SK-N-DZ (cell line): ENCODE measurements around the gene ATXN2.
"Not testable (repeated sequence)": the region's sequence is repeated elsewhere in the genome, so short reads cannot be mapped to it uniquely, and the experiment has no call there.

ENCODE experiments used
- DNase-seq: peaks from one replicate; pipeline ENCODE4 v3.0.0-alpha.2; 2015; ENCODE audit warnings: low spot score

Gene ATXN2

DNA sequence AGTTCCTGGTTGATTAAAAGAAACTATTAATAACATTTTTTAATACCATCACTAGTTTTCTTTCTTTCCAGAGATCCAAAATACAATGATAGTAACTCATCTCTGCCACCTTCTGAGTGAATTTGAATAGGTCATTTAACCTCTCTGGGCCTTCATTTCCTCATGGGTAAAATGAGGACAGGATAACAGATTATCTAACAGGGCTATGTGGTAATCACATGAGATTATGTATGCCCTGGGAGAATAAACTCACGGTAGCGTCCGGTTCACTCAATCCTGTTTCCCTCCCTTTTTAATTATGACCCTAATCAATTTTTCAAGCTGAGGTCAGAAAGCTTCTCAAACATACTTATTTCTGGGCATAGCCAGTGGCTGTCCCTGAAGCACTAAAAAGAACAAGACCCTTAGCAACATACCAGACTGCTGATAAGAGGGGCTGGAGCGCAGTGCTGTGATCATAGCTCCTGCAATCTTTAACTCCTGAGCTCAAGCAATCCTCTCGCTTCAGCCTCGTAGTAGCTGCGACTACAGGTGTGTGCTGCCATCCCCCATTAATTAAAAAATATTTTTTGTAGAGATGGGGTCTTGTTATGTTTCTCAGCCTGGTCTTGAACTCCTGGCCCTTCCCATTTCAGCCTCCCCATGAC lies 24.2 kb downstream of the ATXN2 start:
- no peak for DNase-seq

DNA sequence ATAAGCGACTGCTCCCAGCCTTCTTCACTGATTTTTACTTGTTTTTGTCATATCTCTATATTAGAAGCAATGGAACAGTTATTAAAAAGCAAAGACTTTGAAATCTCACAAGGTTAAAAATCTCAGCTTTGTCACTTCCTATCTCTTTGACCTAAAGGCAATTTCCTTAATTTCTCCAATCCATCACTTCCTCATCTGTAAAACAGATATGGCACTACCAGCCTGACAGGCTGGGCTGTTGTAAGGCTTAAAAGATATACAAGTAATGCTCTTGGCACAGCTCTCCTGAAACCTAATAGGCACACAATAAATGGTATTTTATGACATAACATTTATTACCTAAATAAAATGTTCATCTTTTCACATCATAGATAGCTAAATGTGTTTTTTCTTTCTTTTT lies 25.6 kb downstream of the ATXN2 start:
- DNase-seq: no peak

DNA sequence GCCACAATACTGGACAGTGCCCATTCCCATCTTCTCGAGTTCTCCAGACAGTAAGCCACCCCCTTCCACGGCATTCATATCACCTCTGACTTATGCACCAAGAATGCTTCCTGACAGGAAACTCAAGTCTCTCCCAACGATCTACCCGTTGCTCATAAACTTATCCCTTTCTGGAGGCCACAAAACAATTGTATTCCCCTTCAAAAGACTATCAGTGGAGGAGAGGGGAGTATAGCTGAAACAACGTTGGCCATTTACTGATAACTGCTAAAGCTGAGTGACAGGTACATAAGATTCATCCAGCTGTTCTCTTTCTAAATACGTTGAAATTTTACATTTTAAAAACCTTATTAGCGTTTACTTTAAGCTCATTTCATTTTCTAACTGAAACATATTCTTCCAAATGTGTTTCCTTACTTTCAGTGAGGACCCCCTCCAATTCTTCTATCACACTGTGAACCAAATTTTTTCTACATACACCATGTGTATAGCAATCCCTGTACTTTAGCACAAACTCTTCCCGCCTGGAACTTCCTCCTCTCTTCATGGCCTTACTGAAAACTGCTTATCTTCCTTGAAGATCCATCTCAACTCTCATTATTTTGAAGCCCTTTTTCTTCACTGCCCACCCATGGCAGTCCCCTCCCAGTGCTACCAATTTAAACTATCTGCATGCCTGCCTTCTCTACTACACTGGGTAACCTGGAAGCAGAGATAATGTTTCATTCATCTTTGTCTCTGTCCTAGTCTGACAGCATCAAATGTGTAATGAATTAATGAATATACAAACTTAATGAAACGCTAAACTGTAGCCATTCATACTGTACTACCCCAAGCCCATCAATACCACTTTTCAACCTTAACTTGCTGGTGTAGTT lies 28.8 kb downstream of the ATXN2 start:
- no peak for DNase-seq

DNA sequence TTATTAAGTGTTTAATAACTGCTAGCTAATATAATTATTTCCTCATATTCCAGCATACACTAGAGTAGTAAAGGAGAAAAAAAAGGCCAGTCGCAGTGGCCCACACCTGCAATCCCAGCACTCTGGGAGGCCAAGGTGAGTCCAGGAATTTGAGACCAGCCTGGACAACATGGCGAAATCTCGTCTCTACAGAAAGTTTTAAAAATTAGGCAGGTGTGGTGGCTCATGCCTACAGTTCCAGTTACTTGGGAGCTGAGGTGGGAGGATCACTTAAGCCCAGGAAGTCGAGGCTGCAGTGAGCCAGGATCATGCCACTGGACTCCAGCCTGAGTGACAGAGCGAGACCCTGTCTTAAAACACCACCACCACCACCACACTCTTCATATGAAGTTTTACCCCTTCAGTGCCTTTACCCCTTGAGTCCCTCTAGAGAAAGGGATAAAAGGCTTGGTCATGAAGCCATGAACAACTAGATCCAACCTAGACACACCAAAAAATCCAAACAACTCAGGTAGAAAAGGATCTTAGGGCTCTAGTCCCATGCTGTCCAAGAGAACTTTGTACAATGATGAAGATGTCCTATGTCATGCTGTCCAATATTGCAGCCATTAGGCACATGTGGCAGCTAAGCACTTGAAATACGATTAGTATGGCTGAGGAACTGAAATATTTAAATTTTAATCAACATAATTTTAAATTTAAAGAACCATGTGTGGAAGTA lies 29.6 kb downstream of the ATXN2 start:
- DNase-seq: no peak

DNA sequence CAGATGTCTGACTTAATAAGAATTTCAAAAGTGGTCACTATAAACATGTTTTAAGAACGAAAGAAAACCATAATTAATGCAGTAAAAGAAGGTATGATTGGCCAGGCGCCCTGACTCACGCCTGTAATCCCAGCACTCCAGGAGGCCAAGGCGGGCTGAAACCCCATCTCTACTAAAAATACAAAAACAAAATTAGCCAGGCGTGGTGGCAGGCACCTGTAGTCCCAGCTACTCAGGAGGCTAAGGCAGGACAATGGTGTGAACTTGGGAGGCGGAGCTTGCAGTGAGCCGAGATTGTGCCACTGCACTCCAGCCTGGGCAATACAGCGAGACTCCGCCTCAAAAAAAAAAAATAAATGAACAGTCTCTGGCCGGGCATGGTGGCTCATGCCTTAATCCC lies 38.3 kb downstream of the ATXN2 start:
- not testable (repeated sequence) for DNase-seq

DNA sequence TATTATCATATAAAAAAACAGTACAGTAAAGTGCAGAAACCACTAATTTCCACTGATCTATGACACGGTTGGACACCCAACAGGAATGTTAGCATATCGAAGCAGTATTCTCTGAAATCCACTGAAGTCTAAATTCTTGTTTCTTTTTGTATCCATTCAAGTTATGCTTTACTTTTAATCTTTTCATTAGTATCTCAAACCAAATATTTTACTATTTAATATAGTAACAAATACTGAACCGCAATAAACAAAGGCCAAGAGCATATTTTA lies 41.1 kb downstream of the ATXN2 start:
- no peak for DNase-seq

DNA sequence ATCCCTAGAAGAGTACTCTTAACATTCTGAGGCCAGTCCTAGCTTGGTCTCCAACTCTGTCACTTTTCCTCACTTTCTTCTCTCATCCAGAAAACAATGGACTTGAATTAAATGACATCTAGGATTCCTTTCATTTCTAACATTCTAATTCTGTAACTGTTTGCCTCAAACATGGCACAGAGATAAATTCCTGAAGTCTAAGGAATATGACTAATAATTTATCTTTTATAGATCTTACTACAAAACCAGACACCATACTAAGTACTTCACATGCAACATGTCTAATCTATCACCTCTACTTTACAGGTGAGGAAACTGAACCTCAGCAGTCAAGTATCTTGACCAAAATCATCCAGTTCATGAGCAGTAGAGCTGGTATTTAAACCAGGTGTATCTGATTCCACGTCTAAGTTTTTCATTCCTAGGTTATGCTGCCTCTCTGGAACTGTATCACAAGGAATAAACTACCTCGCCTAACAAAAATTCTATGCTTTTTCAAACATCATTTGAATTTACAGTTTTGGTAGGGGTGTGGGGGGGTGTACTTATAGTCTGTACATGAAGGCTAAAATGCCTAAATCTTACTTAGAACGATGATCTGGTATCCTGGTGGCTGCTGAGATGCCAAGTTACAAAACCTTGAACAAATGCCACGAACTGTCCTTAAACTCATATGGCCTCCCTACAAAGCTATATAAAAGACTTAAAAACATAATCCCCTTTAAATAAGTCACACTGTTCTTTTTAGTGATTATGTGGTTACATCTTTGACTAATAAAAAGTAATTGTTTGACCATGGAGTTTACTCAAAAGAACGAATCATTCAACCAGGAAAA lies 41.6 kb downstream of the ATXN2 start:
- DNase-seq: no peak

DNA sequence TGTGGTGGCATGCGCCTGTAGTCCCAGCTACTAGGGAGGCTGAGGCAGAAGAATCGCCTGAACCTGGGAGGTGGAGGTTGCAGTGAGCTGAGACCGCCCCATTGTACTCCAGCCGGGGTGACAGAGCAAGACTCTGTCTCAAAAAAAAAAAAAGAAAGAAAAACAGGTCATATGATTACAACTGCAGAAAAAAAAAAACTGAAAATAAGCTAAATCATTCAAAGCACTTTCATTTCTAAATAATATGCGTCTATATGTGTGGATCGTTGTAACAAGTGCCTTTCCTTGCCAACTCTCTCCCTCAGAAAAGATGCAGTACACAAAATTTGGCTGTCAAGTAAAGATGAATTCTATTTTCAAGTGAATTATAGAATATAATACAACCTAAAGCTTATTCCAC lies 42.4 kb downstream of the ATXN2 start:
- no peak for DNase-seq

DNA sequence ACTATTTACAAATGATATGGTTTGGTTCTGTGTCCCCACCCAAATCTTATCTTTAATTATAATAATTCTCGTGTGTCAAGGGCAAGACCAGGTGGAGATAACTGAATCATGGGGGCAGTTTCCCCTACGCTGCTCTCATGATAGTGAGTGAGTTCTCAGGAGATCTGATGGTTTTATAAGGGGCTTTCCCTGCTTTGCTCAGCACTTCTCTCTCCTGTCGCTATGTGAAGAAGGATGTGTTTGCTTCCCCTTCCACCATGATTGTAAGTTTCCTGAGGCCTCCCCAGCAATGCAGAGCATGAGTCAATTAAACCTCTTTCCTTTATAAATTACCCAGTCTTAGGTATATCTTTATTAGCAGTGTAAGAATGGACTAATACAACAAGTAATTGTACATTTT lies 43.8 kb downstream of the ATXN2 start:
- not testable (repeated sequence) for DNase-seq

DNA sequence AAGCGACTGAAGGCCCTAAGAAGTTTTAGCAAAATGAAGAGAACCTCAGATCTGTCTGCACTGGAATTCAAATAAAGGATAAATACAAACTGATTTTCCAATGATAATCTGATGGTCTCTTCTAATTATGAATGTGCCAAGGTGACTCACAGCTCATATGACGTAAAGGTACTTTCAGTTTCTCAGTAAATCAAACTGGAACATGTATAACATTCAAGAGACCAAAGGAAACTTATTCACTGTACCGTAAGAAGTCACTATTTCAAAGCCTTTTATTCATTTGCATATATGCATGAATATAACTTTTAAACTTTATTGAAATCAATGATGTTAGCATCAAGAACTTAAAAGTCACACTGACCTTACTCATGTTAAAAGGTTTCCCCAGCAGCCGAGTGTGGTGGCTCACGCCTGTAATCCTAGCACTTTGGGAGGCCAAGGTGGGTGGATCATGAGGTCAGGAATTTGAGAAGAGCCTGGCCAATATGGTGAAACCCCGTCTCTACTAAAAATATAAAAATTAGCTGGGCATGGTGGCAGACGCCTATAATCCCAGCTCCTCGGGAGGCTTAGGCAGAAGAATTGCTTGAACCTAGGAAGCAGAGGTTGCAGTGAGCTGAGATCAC lies 52.2 kb downstream of the ATXN2 start:
- DNase-seq: no peak

DNA sequence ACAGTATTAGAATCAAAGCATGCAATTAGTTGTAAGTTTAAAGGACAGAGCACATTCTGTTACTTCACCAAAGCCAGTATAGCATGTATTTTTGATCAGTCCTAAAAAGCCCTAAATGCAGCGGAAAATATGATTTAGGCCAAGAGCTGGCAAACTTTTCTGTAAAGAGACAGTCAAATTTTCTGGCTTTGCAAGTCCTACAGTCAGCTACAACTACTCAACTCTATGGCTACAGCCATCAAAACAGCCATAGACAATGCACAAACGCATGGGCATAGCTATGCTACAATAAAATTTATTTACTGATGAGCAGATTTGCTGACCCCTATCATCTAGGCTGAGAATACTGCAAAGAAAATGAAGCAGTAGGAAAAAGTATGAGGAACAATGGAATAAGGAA lies 52.9 kb downstream of the ATXN2 start:
- DNase-seq: no peak

DNA sequence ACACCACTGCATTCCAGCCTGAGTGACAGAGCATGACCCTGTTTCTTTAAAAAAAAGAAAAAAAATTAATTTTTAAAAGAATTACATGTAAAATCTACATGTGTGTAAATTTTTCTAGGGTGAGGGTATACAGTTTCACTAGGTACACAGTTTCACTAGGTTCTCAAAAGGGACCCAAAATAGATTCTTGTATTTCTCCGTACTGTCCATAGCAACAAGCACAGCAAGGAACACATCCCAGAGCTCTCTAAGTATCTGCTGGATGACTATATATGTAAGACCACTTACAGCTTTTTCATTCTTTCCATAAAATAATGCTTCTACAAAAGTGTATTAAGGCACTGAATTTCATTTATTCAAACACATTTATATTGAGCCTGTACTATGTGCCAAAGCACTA lies 55.1 kb downstream of the ATXN2 start:
- no peak for DNase-seq

DNA sequence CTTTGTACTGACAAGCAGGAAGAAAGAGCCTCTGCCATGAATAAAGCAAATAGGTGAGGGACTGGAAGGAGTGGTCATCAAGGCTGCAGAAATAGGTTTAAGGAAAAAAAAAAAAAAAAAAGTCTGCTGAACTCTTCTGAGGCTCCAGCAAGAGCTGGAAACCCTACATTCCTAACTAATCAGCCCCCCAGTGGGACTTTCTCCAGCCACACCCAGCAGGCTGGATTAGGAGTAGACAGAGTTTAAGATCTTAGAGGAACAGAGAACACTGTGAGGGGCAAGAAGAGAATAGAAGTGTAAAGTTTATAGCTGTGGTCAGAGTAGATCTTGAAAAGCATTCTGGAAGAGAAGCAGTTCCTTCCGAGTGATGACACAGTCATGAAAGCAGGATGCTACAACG lies 66.4 kb downstream of the ATXN2 start:
- no peak for DNase-seq

DNA sequence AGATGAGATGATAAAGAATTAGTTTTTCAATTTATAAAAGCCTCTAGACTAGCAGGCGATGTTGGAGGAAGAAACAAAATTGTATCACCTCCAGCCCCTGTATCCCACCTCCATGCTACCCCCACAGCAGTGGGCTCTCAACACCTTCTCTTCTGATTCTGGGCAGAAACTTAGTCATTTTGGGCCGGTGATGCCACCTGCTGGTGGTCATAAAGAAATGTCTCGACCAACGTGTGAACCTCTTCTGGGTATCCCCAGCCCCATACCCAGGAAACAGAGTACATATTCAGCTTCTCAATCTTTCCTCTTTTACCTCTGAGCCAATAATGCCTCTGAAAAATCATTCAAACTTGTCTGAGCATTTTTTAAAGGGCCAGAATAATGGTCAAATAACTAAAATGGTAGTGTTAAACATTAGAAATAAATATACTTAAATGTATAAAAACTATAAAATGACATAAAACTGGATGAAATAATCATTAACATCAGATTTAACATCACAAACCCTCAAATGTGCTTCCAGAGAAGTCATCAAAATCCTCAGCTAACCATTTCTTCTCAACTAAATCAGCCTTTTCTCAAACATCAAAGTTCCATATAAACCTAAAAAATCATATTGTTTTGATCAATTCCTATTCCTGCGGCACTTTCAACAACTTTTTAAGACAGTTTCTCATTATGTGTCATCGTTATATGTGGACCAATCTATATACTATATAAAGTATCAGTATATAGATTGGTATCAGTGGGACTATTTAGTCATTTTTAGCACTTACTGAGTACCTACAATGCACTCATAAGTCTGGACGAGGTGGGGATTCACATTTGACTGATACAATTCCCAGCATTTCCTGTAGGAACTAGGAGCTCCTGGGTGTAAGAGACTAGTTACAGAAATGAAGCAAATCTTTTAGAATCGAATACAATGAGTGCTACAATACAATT lies 69.4 kb downstream of the ATXN2 start:
- DNase-seq: peak; percentile 67

DNA sequence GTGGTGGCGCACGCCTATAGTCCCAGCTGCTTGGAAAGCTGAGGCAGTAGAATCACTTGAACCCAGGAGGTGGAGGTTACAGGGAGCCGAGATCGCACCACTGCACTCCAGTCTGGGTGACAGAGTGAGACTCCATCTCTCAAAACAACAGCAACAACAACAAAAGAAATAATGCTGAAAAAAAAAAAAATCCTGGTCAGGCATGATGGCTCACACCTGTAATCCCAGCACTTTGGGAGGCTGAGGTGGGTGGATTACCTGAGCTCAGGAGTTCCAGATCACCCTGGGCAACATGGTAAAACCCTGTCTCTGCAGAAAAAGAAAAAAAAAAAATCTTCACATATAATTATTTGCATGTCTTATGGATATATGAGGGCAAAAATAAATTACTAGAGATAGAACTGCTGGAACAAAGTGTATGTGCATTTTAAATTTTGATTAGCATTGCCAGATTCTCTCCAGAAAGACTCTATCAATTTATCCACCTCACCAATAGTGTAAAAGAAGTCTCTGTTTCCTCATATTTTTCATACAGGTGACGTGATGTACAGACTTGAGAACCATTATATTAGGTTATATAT lies 75.4 kb downstream of the ATXN2 start:
- no peak for DNase-seq

DNA sequence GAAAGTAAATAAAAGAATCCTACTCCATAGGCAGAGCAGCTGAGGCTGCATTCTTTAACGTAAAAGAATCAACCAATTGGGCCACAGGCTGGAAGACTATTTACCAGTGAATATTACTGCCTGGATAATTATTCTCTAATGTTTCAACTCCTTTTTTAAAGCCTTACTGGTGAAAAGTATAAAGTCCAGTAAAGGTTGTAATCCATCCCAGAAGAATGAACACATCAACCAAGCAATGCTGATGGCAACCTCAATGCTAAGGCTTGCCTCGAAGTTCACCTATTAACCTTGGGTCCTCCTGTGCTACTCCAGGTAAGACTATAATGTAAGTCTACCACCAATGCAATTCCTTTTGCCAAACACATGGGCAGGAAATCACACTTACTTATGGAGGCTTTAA lies 77.3 kb downstream of the ATXN2 start:
- no peak for DNase-seq

DNA sequence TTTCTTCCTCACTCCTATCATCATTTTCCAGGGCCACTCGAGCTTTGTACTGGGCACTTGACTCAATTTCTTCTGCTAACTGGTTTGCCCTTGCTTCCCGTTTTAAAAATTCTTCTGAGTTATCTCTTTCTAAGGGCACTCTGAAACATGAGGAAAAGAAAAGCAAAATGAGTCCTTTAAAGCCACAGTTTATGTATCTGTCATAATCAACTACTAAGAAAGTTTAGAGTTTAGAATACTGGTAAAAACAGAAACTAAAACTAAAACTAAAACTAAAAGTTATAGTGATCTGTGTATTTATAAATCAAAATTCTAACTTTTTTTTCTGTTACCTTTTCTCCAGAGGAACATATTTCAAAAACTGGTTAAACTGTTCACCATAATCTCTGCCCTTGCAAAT lies 79.2 kb downstream of the ATXN2 start:
- no peak for DNase-seq

DNA sequence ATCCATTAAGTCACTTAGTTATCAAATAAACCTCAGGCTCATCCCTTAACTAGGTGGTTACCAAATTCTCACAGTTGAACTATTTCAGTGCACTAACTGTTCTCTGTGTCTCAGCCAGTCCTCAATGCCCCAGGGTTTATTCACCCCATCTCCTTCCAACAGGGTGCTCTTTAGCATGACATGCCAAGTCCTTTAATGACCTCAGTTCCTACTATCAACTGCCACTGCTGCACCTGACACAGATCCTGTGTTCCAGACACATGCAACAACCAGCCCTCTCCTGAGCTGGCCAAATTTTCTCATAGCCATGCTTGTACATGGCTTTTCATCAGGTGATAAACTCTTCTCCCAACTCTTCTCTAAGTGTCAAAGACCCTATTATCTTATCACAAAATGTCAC lies 80.0 kb downstream of the ATXN2 start:
- no peak for DNase-seq

DNA sequence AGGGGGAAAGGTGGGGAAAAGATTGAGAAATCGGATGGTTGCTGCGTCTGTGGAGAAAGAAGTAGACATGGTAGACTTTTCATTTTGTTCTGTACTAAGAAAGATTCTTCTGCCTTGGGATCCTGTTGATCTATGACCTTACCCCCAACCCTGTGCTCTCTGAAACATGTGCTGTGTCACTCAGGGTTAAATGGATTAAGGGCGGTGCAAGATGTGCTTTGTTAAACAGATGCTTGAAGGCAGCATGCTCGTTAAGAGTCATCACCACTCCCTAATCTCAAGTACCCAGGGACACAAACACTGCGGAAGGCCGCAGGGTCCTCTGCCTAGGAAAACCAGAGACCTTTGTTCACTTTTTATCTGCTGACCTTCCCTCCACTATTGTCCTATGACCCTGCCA lies 91.4 kb downstream of the ATXN2 start:
- not testable (repeated sequence) for DNase-seq

DNA sequence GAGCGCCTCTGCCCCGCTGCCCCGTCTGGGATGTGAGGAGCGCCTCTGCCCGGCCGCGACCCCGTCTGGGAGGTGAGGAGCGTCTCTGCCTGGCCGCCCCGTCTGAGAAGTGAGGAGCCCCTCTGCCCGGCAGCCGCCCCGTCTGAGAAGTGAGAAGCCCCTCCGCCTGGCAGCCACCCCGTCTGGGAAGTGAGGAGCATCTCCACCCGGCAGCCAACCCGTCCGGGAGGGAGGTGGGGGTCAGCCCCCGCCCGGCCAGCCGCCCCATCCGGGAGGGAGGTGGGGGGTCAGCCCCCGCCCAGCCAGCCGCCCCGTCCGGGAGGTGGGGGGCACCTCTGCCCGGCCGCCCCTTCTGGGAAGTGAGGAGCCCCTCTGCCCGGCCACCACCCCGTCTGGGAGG lies 91.9 kb downstream of the ATXN2 start:
- DNase-seq: not testable (repeated sequence)
